ENCODE measurements around the gene MYLK3. TPM values are rescaled to one million over a fixed set of nuclear protein-coding genes. Genes with fewer than 3 reads are reported as not detected.
A peak's percentile ranks its signal among the peaks of the same experiment; 100 is the strongest.

Gene MYLK3
- total RNA-seq (10 to 100 TPM; 13.2 to 41.1 (median 36.6) TPM), polyA plus RNA-seq (1 to 10 TPM; 1.4 to 6.8 (median 5.4) TPM)
- long read RNA-seq, donor 1, partial matches to known transcripts: 0 of 15 reads
- long read RNA-seq, donor 1, other reads (novel, unspliced or antisense): 11 of 15 reads
- long read RNA-seq, donor 2, transcript MYLK3-202 (12 exons, 1,795 nt): major isoform, 5 of 13 reads
- long read RNA-seq, donor 2, partial matches to known transcripts: 2 of 13 reads
- long read RNA-seq, donor 2, other reads (novel, unspliced or antisense): 6 of 13 reads

DNA sequence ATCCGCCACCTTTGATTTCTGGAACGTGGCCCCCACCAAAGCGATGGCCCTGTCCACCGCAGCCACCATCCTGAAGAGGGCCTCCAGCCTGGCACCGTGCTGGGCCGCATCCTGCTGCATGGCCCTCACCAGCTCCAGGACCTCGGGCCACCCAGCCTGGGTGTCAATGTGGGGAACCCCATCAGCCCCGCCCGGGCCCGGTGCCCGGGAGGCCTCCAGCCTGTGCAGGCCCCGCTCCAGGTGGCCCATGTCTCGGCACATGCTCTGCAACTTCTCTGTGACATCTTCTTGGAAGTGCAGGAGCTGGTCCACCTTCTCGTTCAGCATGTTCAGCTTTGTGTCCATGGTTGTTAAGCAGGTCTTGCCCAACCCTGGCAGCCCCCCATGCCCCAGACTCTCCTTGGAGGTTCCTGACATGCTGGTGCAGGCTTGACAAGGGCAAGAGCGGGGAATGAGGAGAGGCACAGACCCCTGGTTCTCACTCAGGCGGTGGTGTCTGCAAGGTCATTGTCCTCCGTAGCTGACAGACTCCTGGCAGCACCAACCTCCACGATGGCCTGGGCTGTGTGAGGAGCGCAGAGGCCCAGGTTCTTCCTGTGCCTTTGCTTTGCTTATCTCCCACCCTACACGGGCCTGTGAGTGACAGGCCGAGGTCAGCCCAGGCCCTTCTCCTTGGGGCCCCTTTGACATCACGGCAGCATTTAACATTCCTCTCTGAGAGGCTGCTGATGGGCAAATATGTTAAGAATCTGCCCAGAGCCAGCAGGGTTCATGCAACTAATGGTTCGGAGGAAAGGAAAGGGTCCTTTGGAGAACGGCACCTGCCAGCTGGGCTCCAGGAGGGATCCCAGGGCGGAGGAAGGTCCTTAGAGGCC is at the start of gene MYLK3:
Gene MYLK3 (minus strand): TSS at position 568 of the 875 bp plus-strand sequence. CDS start 151 bp downstream, at position 417.
- H3K4me3 ChIP-seq: peak within 1 kb of the TSS; percentile 22
- no peaks in the 10 kb centered on the region for H3K9me3 ChIP-seq
- peaks cover 30% of the 10 kb centered on the region for H3K4me1 ChIP-seq
- WGBS, 3 donors: 62 to 67% (median 63%) methylated on average over 24 to 25 of the region's 25 CpGs
- no peak for DNase-seq
- H3K36me3 ChIP-seq (ENCODE audit: insufficient read depth in 1 of 2, low read depth in 1 of 2): no peaks in the 10 kb centered on the region
- no peaks in the 10 kb centered on the region for H3K27me3 ChIP-seq (ENCODE audit: insufficient read depth in 3 of 3, low read length in 2 of 3)
- ATAC-seq: peak; percentile 20 to 48 (median 38)
- no peak for TF ChIP-seq CTCF (IDR thresholded peaks at IDR 0.05)
- H3K27ac ChIP-seq: peak within 1 kb of the TSS; percentile 76
- intact Hi-C loops (cut with DNase I): no loop called here

DNA sequence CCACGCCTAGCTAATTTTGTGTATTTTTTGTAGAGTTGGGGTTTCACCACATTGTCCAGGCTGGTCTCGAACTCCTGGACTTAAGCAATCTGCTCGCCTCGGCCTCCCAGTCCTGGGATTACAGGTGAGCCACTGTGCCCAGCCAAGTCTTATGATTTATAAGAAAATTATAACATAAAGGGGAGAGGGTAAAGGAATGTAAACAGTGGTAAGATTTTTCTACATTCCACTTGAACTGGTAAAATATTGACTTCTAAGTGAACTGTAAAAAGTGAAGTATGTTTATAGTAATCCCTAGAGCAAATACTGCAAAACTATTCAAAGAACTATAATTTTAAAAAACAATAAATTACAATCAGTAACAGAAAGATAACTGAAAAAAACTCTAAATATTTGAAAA is 49.4 kb upstream of the MYLK3 start:
- Histone ChIP-seq H3K9me3 (peaks cover 29% of the 10 kb centered on the region), H3K27ac (no peak overlapping the region), H3K27me3 (ENCODE audit: insufficient read depth in 3 of 3, low read length in 2 of 3) (no peaks in the 10 kb centered on the region), H3K4me1 (peaks cover 17% of the 10 kb centered on the region), H3K36me3 (ENCODE audit: insufficient read depth in 1 of 2, low read depth in 1 of 2) (peaks cover 0 to 4% of the 10 kb centered on the region in 2 donors), H3K4me3 (no peak overlapping the region)
- no peak for ATAC-seq
- DNase-seq: no peak
- 95 to 100% (median 98%) methylated on average over 4 of the region's 4 CpGs for WGBS, 3 donors
- intact Hi-C loops (cut with DNase I): no loop called here
- TF ChIP-seq CTCF (IDR thresholded peaks at IDR 0.05): no peak

DNA sequence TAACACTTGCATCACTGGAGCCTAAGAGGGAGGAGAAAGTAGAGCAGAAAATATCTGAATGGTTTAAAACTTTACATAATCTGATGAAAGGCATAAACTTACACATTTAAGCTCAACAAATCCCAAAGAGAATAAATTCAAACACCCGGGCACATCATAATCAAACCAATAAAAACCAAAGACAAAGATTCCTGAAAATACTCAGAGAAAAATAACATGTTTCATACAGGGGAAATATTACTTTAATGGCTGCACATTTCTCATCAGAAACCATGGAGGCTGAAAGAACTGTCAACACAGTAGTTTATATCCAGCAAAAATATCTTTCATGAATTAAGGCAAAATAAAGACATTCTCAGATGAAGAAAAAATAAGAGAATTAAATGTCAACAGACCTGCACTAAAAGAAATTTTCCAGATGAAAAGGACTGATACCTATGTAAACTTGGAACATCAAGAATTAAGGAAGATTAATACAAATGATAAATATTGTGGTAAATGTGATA is 48.7 kb upstream of the MYLK3 start:
- Histone ChIP-seq H3K36me3 (ENCODE audit: insufficient read depth in 1 of 2, low read depth in 1 of 2) (peaks cover 0 to 4% of the 10 kb centered on the region in 2 donors), H3K27ac (no peak overlapping the region), H3K27me3 (ENCODE audit: insufficient read depth in 3 of 3, low read length in 2 of 3) (no peaks in the 10 kb centered on the region), H3K4me1 (peaks cover 17% of the 10 kb centered on the region), H3K4me3 (no peak overlapping the region), H3K9me3 (peaks cover 29% of the 10 kb centered on the region)
- no peak for TF ChIP-seq CTCF (IDR thresholded peaks at IDR 0.05)
- WGBS, 3 donors: 97 to 100% (median 98%) methylated on average over 1 of the region's 1 CpG
- intact Hi-C loops (cut with DNase I): no loop called here
- DNase-seq (no peak), ATAC-seq (no peak)

GRCh38 chr16:46793841-46794240 is 45.7 kb upstream of the MYLK3 start:
- ATAC-seq: no peak
- H3K36me3 ChIP-seq (ENCODE audit: insufficient read depth in 1 of 2, low read depth in 1 of 2): peaks cover 0 to 4% of the 10 kb centered on the region in 2 donors

More at GRCh38 chr16:46793841-46794240, 45.7 kb upstream of the MYLK3 start:
- WGBS, 3 donors: 94 to 99% (median 96%) methylated on average over 1 of the region's 1 CpG
- Histone ChIP-seq H3K4me3 (no peak overlapping the region), H3K27ac (no peak overlapping the region), H3K4me1 (peaks cover 1% of the 10 kb centered on the region), H3K9me3 (peaks cover 29% of the 10 kb centered on the region), H3K27me3 (ENCODE audit: insufficient read depth in 3 of 3, low read length in 2 of 3) (no peaks in the 10 kb centered on the region)
- intact Hi-C loops (cut with DNase I): no loop called here
- DNase-seq: no peak
- TF ChIP-seq CTCF (IDR thresholded peaks at IDR 0.05): no peak
